ENCODE data around the gene MTMR3.

Gene MTMR3

DNA sequence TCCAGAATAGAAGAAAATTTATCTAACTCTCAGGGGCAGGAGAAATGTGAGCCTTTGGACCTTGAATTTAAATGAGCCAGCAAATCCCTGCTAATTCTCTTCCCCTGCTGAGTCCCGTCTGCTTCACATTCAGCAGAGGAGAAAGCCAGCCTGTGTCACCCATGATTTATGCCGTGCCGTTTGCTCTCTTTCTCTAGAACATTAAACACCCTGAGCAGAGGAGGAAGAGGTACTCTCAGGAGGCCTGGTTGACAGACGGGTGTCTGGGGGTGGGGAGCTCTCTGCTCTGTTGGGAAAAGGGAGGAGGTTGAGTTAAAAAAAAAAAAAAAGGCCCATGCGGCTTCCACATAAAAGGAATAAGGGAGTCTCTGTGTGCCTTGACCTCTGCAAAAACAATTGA lies 11.3 kb upstream of the MTMR3 start:
- DNase-seq: no peak

DNA sequence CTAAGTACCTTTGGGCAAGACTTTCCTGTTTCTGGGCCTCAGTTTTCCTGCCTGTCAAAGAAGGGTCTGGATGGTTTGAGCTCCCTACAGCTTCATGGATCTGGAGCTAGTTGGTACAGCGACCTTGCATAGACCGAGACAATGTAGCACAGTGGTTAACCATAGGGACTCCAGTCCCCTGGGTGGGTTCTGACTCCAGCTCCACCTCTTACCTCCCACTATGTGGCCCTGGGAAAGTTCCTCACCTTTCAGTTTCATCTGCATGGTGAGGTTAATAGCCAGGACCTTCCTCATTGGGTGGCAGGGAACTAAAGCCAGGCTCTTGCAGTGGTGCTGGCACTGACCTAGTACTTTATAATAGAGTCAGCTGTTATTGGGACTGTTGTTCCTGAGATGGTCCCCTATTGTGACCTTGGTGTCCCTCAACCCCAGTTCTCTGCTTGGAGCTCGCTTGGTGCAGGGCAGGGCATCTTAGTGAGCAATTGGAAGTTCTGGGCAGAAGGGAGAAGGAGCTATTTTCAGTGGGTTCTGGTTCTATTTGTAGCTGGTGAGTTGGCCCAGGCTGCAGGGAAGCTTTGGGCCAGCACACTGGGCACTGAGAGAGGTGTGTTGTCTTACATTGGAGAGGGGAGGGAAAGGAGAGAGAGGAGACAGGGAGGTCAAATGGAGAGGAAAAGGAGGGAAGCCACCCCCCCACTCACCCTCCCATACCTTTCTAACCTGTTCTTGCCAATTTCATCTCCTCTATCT lies 10.7 kb upstream of the MTMR3 start:
- DNase-seq: no peak

DNA sequence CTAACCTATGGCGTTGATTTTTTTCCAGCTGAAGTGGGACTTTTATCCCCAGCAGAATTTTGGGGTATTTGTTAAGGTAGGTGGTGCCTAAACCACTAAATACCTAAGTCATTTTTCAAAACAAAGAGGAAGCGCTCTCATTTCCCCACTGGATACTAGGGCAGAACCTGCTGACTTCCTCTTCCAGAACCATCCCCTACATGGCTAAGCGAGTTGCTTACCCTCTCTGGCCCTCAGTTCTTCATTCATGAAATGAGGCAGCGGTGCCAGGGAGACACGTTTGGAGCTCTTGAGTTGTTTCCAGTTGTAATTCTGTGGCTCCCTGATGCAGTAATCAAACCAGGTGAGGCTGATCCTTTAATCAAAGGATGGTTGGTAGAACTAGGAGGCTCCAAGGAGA lies 10.0 kb upstream of the MTMR3 start:
- peak; percentile 39 for DNase-seq

DNA sequence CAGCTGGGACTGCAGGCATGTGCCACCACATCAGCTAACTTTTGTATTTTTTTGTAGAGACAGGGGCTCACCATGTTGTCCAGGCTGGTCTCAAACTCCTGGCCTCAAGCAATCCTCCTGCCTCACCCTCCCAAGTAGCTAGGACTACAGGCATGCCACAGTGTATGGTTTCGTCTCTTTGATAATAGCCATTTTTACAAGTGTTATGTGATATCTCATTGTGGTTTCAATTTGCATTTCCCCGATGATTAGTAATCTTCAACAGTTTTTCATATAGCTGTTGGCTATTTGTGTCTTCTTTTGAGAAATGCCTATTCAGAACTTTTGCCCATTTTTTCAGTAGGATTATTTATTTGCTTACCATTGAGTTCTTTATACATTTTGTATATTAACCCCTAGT lies 9.0 kb upstream of the MTMR3 start:
- peak; percentile 59 for DNase-seq

DNA sequence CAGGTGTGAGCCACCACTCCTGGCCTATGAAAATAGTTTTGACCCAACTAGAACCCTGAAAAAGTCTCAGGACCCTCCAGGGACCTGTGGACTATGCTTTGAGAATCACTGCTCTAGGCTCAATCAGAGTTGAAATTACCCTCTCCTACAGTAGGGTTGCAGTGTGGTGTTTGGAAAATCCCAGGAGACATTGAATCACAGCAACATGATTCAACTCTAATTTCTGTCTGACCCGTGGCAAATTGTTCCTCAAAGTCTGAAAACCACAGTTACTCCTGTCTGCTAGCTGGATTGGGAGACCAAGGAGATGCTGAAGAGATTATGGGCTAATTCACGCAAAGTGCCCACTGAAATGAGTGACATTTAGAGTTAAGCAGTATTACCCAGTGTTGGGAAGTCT lies 5.4 kb upstream of the MTMR3 start:
- no peak for DNase-seq

DNA sequence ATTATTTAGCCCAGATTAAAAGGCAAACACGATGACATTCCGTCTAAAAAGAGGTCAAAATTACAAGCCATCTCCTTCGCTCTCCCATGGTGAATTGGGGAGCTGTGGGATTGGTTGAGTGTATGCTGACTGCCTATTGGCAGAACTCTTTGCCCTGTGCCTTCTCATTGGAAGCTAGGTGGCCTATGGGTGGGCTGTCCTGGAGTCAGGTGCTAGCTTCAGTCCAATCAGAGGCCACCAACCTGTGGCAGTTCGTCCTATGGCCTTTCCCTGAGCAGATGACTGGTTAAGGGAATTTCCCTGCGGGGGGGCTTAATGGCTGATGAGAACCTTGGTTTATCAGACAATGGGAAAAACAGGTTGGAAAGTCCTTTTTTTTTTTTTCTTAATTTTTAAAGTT lies 3.2 kb upstream of the MTMR3 start:
- DNase-seq: no peak

DNA sequence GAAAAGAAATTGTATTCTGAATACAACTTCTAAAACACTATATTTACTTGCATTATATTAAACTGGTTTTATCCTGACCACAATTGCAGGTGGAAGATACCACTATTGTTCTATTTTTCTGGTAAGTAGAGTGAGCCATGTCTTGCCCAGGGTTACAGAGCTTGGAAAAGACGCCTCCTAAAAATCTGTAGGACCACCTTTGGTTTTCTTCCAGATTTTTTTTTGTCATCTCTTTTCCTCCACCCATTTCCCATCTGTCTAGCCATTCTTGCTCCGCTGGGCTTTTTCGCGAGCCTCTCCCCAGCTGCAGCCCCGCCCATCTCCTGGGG lies 294 bp upstream of the MTMR3 start:
- DNase-seq: no peak

DNA sequence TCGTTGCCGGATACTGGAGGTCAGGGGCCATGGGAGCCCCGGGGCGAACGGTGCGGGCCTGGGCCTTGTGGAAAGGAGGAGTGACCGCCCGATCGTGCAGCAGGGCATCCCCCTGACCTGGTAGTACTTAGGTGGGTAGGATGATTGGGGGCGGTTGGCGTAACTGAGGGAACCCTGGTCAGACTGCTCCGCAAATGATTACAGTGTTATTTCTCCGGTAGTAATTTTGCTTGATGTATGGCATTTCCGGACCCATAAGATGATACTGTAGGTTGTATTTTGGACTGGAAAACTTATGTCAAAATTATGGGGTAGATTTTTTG lies 762 bp downstream of the MTMR3 start:
- no peak for DNase-seq

DNA sequence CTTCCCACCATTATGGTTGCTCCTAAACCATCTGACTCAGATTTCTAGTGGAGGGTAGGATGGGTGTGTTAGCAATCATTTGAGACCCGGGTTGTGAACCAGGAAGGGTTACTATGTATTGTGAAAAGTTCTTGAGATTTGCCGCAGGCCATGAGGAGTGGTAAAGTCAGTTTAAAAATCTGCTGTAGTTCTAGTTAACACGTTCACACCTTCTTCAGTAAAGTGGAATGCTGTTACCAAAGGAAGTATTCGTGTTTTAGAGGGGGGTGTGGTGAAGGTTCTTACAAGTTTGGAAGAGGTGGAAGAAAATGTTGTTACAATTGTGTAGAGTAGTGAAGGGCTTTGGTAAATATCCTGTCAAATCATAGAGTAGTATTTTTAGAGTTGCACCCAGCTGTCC lies 2.6 kb downstream of the MTMR3 start:
- no peak for DNase-seq

DNA sequence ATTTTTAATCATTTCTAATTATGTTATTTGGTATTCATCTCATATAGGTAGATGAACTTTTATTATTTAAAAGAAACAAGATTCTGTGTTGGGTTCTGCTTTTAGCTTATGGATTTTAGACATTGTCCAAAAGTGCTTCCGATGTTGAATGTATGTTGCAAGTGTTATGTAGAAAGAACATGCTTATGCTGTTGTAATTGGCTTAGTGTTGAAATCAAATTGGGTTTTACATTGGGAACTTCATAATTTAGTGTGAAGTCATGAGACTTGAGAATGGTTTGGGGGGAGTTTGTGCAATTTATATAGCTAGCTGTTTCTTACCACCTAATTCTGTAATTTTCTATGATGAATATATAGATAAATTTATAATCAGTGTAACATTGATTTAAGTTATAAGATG lies 3.6 kb downstream of the MTMR3 start:
- peak; percentile 70 for DNase-seq

DNA sequence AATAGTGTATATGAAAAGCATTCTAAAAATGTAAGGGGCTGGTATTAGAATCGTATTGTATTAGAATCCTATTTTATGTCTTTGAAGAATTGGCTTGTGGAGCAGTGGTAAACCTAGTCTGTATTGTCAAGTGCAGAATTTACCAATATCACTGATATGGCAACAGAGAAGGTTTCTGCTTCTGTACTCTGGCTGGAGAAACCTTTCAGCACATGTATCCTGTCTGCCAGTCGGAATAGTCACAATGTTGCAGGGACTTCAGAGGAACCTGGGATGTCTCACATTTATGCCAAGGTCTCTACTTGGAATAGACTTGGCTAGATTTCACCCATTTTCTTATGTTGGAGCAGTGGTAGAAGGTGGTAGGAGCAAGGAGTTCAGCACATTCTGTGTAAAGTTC lies 4.4 kb downstream of the MTMR3 start:
- DNase-seq: no peak

DNA sequence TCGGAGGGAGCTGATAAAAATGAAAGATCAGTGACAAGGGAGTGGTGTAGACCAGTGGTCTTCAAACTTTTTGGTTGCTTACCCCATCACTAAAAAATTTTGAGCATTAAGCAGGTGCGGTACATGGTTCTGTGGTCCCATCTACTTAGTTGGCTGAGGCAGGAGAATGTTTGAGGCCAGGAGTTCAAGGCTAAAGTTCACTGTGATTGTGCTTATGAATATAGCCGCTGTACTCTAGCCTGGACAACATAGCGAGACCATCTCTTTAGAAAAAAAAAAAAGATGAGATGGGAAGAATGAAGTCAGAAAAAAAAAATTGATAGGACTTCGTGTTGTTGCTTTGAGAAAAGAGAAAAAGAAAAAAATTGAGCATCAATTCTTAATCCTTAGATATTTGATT lies 7.8 kb downstream of the MTMR3 start:
- no peak for DNase-seq

DNA sequence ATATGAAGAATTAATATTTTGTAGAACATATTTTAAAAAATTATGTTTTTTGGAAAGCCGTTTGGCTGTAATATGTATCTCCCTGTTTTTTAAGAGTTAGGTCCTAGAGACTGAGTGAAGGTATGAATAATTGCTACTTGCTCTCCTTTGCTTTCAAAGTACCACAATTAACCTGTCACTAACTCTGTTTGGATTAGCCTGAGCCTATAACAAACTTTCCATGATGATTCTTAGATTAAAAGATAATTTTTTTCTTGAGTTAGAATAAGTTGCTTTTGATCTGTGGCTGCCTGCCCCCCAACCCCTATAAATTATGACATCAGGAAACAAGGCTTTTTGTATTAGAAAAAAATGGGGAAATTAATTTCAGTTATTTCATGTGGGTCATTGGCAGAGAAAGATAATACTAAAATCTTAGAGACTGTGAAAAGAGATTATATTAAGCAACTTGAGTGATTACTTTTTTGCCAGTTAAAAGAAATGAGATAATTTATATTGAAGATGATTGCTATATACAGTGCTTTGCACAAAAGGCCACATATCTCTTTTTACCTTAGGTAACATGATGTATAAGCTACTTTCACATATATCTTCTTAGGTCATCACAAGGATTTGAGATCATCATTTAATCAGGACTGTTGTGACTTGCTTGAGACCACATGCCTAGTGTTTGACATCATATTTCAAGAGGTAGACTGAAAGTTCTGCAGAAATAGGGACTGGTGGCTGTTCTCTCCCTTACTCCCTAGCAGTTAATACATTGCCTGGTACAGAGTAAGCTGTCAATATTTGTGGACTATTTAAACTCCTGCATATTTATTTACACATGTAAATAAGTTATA lies 9.6 kb downstream of the MTMR3 start:
- peak; percentile 47 for DNase-seq

DNA sequence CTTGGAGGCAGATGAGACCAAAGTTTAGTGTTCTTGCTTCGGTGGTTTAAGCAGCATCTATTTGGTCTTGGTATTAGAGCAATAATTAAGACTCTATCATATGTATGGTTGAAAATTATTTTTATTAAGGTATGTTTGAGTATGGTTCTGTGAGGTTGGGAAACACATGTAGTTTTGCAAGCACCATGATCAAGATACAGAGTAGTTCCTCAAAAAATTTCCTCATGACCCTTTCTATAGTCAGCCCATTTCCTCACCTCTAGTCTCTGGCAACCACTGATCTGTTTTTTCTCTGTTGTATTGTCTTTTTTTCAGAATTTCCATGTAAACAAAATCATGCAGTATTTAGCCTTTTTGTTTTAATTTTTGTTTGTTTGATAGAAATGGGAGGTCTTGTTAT lies 18.4 kb downstream of the MTMR3 start:
- peak; percentile 82 for DNase-seq

DNA sequence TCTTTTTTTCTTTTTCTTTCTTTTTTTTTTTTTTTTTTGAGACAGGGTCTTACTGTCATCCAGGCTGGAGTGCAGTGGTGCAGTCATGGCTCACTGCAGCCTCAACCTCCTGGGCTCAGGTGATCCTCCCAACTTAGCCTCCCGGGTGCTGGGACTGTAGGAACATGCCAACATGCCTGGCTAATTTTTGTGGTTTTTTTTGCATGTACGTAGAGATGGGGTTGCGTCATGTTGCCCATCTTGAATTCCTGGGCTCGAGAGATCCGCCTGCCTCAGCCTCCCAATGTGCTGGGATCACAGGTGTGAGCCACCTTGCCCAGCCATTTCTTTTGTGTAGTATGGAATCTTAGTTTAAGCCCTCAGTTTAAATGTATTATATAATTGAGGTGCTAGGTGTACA lies 20.4 kb downstream of the MTMR3 start:
- no peak for DNase-seq

DNA sequence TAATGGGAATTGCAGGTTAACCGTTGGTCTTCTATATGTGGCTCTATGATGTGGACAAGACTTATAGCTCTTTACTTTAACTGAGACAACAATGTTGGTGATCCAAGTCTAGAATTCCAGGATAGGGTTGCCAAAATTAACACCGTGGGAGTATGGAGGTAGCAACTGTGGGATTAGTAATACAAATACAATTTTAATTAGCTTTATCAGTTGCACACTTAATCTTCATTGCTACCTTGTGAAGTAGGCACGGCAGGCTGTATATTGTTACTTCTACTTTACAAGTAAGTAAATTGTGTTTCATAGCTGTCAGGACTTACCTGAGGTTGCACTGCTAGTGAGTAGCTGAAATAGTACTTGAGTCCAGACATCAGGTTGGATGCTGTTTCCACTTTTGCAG lies 21.0 kb downstream of the MTMR3 start:
- no peak for DNase-seq

DNA sequence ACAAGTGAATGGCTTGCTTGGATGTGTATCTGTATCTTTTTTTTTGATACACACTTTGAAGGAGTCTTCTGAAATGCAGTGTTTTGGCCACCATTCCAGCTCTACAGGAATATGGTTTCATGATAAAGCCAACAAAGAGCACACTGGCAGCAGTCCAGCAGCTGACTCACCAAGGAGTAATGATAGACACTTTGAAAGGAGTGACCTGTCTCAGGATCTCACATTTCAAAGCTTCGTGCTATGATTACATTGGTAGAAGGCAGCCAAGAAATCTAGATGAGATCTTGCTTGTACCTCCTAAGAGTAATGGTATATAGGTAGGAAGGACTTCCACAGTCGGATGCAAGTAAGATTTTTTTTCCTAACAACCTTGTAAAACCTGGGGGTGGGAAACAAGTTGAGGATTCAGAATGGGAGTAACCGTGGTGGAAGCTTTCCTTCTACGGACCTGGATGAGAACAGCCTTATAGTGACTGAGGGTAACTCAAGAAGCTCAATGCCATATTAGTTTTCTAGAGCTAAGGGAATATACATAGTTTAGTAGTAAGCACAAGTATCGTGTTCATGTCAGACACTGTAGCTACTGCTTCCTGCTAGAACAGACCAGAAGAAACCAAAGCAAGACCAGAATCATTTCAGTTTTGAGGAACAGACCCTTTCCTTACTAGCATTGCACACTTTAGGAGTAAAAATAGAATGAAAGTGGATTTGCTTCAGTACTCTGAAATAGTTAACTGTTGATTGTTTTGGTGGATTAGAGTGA lies 25.0 kb downstream of the MTMR3 start:
- peak; percentile 96 for DNase-seq

DNA sequence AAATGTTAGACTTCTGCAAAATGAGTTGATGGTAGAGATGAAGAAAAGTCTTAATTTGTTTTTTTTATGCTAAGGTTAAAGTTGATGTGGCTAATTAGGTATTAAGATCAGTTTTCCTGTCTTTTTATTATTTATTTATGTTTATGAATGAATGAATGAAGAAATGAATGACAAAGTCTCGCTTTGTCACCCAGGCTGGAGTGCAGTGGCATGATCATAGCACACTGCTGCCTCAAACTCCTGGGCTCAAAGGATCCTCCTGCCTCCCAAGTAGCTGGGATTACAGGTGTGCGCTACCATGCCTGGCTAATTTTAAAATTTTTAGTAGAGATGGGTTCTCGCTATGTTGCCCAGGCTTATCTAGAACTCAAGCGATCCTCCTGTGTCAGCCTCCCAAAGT lies 29.2 kb downstream of the MTMR3 start:
- DNase-seq: no peak

DNA sequence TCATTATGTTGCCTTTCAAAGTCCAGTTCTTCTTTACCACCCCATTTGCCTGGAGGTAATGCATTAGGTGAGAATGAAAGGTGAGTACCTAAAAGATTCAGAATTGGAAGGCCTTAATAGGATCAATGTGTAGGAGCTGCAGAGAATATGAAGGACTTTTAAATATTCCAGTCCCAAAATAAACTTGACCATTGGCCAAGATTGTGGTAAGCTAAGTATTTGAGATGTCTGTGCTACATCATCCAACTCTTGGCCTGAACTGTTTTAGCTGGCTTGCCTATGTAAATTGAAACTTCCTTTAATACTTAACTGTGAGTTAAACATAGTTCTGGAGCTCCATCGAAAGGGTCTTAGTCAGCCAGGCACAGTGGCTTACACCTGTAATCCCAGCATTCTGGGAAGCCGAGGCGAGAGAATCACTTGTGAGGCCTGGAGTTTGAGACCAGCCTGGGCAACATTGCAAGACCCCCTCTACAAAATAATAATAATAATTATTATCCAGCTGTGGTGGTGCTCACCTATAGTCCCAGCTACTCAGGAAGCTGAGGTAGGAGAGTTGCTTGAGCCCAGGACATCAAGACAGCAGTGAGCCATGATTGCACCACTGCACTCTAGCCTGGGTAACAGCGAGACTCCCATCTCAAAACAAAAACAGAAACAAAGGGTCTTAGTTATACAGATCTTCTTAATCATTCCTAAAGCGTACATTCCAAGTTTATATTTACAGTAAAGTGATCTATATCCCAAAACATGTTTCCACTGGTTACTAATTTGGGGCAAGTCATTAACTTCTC lies 29.8 kb downstream of the MTMR3 start:
- DNase-seq: no peak

DNA sequence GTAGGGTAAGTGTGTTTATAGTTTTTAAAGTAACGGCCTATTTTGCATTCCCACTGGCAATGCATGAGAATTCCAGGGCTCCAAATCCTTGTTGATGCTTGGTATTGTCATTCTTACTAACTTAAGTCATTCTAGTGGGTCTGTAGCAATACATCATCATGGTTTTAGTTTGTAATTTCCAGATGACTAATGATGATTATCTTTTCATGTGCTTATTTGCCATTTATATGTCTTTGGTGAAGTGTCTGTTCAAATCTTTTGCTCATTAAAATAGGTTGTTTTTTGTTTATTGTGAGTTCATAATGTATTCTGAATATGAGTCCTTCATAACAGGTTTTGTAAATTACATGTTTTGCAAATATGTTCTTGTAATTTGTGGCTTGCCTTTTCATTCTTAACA lies 31.2 kb downstream of the MTMR3 start:
- peak; percentile 18 for DNase-seq

DNA sequence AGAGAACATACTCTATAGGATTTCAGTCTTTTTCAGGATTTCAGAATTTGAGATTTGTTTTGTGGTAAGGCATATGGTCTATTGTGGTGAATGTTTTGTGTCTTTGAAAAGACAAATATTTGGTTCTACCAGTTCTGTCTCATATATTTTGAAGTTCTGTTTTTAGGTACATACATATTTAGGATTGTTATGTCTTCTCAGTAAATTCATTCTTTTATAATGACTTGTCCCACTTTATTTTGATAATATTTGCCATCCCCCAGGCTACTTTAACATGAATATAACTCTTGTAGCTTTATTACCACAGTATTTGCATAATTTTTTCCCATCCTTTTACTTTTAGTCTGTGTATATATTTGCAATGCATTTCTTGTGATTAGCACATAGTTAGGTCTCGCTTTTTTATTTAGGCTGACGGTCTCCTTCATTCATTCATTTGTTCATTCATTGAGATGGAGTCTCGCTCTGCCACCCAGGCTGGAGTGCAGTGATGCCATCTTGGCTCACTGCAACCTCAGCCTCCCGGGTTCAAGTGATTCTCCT lies 32.1 kb downstream of the MTMR3 start:
- DNase-seq: no peak

DNA sequence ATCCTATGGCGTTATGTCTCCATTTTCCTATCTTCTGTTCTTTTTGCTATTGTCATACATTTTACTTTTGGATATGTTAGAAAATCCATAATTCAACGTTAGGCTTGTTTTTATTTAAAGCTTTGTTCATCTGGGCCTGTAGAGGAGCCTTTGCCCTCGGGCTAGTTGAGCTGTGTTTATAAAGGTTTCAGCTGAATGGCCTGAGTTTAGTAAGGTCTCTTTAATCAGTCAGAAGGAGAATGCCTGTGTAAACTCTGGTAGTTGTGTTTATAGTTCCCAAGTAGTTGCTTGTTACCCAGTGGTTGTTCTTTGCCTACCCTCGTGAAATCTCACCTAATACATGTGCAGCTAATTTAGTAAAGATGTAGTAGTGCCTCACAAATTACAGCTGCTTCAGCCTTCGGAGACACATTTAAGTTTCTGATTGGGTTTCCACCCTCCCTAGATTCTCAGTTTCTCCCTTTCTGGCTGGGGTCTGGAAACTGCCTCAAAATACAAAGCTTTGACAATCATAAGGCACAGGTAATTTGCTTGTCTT lies 33.1 kb downstream of the MTMR3 start:
- DNase-seq: no peak

All from hematopoietic multipotent progenitor cell treated with erythropoietin and hydrocortisone succinate and interleukin-3 and kit ligand, for 4 days (in vitro differentiated cells).